ENCODE results near the gene MRTFA. TPM values are rescaled to one million over a fixed set of nuclear protein-coding genes. Genes with fewer than 3 reads are reported as not detected.

MRTFA gene
- total RNA-seq, 1 experiment from 2014 or later, result 56.5 TPM

DNA sequence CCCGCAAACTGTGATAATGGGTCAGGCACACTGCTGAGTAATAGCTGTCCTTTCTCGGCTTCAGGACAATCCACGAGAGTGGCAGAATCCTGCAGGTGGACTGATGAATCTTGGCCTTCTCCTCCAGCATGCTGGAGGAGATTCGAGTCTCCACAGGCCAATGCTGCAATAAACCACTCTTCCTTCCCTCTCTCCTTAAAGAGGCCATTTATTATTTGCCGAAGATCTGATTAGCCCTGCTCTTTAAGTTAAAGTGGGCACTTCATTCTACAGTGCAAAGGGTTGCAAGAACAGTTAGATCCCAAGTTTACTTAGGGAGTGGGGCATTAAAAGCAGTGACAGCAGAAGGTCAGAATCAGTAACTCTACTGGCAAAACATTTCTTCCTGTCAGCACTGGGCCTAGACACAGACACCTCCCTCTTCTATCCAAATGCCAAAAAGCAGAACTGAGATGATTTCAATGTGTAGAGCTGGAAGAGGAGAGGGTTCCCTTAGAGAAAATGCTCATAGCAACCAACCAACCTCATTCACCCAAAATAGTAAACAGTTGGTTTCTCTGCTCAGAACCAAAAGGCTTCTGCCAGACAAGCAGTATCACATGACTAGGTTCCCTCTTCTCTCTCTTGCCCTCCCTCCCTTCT is 144.4 kb downstream of the MRTFA start:
- DNase-seq (ENCODE audit: low spot score), result no peak

DNA sequence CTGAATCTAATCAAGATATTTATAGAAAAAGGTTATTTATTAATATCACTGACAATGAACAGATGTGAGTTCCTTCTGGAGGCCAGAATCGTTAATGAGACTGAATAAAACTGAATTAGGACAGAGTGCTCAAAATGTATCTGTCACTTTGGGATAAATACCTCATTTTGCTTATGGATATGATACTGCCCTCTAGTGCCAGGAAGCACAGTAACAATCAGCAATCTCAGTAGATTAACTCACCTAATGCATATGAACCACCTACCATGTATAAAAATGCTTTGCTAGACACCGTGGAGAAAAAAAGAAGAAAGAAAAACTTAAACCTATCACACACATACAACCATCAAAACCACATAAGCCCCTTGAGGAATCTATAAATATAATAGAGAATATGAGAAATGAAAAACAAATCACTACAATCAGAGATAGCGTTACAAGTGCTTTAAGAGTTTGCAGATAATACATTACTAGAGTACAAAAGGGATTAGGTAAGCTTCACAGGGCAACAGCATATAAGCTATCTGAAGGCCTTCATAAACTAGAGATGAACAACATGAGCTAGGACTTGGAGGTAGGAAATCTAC is 148.8 kb downstream of the MRTFA start:
- no peak for DNase-seq (ENCODE audit: low spot score)

DNA sequence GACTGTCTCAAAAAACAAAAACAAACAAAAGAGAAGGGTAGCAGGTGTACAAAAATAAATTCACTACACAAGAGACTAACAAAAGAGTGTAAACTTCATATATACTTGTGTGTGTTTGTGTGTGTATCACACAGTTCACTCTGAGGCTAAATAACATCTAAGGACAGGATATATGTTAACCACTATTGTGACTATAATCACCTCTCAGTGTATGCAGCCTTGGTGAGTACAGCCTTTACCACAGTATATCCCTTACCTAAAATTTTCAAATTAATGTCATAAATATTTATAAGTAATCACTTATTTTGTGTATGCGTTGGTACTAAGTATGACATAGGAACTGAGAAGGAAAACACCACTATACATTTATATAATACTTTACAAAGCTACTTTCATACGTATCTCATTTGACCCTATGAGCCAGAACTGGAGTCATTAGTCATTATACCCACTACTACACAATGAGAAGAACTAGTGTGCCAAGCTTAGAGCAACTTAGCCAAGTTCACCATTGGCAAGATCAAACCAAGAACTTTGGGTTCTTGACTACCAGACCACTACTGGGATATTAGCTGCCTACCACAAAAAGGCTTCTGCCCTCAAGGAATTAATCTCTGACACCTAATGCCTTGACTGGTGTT is 149.4 kb downstream of the MRTFA start:
- no peak for DNase-seq (ENCODE audit: low spot score)

DNA sequence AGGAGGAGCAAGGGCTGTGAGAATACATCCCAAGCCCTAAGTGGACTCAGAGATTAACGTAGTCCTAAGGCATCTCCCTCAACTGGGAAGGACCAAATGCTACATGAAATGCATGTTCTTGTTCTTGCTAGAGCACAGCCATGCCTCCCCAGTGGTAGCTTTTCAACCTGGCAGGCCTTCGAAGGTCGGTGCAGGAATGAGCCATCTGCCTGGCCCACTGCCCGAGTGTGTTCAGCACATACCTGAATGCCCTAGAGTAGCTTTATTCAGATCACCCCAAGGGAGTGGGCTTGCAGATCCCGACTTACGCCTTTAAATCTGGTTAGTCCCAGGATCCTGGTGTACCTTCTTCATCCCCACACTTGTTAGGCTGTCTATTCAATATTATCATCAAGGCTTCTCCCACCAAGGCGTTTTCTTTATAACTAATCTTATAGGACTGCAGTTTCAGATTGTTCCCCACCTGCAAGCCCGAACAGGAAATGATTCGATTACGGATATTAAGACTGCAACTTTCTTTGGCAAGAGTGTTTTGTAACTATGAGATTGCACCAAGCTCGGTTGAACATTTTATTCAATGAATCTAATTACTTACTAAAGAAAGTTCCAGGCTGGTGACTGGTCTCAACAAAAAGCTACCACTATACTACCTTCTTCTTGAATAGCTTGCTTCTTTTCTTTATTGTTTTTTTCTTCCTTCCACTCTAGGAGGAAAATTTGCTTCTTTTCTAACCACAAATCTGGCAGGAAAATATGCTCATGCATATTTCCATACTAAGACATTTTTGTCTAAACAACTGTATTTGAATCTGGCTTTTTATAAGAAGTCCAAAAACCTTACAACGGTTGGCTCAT is 150.5 kb downstream of the MRTFA start:
- no peak for DNase-seq (ENCODE audit: low spot score)

DNA sequence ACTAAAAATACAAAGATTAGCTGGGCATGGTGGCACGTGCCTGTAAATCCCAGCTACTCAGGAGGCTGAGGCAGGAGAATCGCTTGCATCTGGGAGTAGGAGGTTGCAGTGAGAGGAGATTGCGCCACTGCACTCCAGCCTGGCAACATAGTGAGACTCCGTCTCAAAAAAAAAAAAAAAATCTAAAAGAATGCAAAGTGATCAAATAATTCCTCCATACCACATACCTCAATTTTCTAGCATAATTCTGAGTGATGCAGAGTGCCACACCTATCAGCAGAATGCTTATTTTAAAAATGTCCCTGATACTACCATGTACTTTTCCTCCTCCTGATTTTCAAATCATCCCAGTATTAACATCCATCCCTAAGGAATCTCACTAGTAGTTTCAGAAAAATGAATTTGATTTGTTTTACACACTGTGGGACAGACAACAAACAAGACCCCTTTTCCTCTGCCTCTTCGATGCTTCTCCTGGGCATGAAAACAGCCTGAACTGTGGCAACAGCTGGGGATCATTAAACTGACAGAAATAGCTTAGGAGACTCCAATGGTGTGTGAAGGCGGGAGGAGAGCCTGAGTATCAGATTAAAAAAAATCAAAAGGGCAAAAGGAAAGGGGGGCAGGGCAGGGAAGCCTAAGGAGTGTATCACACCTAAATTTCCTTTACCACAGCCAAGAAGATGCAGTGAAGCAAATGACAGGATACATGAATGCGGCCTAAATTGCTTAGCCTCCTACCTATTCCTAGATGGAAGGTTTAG is 151.4 kb downstream of the MRTFA start:
- DNase-seq (ENCODE audit: low spot score), result no peak

DNA sequence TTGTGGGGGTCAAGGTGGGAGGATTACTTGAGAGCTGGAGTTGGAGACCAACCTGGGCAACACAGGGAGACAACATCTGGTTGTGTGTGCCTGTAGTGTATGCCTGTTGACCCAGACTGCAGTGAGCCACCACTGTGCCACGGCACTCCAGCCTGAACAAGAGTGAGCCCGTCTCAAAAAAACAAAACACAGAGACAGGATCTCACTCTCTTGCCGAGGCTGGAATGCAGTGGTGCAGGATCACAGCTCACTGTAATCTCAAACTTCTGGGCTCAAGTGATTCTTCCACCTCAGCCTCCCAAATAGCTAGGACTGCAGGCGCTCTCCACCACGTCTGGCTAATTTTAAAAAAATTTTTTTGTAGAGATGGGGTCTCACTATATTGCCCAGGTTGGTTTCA is 153.6 kb downstream of the MRTFA start:
- DNase-seq (ENCODE audit: low spot score), result no peak

DNA sequence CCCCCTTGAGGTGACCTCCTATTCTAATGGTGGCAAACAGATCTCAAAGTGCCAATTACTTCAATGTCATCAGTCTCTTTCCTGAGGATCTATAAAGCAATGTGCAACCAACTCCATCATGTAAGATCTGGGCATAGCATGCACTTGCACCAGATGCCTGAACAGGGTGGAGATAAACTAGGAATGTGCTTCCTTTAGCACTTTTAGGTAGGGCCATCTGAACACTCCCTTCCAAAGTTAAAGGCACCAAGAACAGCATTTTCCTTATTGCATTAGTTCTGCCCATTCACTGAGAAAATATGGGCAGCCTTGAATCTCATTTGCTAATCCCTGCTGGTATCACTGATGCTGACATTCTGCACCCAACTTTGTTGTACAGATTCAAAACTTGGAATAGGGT is 154.1 kb downstream of the MRTFA start:
- no peak for DNase-seq (ENCODE audit: low spot score)

DNA sequence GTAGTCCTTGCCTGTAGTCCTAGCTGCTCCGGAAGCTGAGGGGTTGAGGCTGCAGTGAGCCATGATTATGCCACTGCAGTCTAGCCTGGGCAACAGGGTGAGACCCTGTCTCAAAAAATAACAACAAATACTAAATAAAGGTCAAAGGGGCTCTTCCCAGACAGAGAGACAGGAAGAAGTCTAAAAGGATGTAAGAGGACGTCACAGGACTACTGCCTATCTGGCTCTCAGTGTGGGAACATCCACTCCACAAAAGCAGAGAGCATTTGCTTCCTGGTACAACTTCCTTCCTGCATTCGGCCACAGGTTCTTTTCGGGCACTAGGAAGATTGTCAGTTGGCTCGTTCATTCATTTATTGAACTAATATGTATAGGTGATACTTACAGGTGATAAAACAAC is 155.5 kb downstream of the MRTFA start:
- DNase-seq (ENCODE audit: low spot score), result no peak

DNA sequence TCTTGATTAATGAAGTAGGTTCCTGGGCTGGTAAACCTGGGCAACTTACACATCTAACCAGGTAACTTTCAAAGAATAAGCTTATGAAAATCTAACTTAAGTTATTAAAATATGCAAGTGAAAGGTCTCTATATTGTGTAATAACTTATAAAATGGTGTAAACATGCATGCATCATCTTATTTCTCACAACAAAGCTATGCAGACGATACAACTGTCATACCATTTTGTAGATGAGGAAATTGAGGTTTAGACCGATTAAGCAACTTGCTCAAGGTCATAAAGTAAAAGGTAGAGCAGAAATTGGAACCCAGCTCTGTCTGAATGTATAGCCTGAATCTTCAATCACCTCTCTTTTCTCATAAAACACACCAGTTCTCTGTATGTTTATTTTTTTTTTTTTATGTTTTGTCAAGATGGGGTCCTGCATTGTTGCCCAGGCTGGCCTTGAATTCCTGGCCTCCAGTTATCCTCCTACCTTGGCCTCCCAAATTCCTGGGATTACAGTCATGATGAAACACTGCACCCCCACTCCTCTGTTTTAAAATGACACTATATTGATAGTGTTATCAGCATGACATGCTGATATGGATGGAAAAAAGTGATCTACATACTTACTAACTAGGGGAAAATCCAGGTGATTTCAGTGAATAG is 156.5 kb downstream of the MRTFA start:
- no peak for DNase-seq (ENCODE audit: low spot score)

DNA sequence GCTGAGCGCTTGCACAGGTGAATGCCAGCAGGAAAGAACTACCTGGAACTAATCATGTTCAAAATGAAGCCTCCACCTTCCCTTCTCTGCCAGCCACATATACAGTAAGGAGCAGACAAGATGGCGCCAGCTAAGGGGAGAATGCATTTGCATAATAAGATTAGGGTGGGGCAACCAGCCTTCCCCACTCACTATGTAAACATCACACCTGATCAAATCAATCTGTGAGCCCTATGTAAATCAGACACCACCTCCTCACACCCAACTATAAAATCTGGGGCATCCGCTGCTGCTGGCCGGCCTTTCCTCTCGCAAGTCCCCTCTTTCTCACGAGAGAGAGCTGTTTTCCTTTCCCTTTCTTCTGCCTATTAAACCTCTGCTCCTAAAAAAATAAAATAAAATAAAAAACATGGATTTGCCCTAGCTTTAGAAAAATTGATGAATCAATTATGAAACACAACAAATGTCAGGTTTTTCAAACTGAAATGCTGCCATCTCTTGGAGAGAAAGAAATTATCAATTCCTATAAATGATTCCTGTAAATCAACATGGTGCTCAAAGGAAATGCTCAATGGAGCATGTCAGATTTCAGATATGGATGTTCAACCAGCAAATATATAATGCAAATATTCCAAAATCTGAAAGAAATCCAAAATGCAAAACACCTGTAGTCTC is 157.3 kb downstream of the MRTFA start:
- DNase-seq (ENCODE audit: low spot score), result no peak

DNA sequence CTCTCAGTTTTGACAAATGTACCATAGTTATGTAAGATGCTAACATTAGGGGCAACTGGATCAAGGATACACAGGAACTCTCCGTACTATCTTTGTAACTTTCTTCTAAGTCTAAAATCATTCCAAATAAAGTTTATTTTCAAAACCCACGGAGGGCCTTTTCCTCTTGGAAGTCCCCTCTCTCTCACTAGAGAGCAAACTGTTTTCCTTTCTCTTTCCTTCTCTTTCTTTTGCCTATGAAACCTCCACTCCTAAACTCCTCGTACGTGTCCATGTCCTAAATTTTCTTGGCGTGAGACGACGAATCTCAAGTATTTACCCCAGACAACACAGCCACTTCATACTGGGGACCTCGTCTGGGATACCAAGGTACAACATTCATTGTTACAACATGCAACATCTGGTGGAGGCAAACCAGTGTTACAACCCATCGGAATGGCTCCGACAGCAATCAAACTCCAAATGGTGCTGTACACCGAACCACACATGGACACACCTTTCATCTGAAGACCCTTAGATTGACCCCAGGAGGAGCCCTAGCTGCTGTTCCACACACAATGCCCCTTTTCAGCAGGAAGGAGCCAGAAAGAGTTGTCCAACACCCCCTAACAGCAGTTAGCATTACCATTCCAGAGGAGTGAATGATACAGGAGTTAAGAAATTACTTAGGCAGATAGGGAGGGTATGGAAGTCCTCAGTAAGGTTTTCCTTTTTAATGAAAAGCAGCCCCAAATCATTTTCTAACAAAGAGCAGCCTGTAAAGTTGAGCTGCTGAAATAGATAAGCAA is 158.0 kb downstream of the MRTFA start:
- DNase-seq (ENCODE audit: low spot score), result no peak

DNA sequence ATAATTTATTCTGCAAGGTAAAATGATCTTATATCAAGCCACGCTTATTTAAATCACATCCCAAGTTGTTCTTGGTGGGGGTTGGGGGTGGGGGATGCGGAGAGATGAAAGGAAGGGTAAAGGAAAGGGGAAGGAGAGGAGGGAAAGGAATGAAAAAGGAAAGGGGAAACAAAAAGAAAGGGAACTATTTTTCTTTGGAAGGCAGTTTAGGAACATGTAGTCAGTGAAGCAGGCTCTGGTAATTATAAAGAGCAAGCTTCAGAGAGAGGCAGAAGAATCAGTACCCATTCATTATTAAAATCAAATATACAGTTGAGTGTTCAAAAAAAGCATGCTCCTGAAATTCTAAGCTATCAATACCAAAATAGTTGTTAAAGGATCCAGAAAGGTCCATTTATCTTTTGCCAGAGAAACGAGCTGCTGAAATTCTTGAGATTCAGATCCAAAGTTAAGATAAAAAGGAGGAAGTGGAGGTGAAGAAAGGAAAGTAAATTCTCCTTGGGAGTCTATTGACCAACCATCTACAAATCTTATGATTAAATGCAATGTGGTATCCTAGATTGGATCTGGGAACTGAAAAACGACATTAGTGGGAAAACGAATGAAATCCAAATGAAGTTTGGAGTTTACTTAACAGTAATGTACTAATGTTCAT is 158.7 kb downstream of the MRTFA start:
- no peak for DNase-seq (ENCODE audit: low spot score)

DNA sequence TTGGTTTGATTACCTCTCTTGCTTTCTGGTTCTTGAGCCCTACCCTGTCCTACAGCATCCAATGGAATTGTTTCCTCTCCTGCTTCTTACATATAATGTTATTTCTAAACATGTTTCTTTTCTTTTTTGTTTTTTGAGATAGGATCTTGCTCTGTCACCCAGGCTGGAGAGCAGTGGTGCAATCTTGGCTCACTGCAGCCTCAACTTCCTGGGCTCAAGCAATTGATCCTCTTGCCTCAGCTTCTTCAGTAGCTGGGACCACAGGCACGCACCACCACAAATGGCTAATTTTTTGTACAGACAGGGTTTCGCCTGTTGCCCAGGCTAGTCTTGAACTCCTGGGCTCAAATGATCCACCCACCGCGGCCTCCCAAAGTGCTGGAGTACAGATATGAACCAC is 160.2 kb downstream of the MRTFA start:
- DNase-seq (ENCODE audit: low spot score), result no peak

DNA sequence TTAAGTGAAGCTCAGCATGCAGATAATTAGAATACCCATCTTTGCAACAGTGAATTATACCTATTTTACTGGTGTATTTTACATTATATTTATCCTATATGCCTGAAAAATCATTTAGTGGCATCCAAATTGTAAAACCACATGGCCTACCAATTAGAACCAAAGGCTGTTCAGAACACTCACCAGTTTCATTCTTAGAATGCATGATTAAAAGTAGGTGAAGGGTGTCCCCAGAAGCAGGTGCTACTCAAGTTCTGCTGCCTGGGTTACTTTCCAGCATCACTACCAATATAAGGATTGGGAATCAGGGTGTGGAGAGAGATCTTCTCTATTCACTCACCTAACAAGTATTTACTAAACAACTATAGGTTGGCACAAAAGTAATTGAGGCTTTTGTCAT is 162.8 kb downstream of the MRTFA start:
- DNase-seq (ENCODE audit: low spot score), result no peak

DNA sequence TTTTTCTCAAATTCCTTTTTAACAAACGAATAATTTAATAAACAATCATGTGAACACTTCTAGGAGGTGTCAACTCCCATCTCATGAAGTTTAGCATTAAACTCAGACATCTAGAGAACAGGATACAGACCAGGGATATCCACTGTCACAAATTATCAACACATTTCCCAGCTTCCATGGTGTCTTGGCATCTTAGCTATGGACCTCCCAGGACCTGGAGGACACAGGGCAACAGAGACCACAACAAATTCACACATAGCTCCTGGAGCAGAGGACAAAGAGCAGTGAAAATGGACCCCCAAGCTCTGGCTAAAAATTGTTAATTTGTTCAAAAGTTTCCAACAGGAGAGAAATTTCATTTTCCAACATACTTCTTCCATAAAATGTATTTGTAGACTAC is 163.9 kb downstream of the MRTFA start:
- DNase-seq (ENCODE audit: low spot score), result no peak

DNA sequence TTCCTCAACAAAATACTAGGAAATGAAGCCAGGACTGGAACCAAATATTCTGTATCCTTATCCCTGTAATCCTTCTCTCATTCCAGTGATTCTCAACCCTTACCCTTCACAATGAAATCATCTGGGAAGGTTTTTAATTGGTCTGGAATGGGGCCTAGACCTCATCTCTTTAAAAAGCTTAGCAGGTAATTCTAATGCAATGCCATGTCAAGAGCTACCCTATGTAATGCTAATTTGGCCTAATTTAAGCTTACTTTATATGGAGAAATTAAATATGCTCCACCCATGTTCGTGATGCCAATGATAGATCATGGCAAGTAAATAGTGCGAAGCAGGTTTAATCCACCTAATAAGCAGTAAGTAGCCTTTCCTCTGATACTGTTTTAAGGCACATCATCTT is 164.5 kb downstream of the MRTFA start:
- no peak for DNase-seq (ENCODE audit: low spot score)

DNA sequence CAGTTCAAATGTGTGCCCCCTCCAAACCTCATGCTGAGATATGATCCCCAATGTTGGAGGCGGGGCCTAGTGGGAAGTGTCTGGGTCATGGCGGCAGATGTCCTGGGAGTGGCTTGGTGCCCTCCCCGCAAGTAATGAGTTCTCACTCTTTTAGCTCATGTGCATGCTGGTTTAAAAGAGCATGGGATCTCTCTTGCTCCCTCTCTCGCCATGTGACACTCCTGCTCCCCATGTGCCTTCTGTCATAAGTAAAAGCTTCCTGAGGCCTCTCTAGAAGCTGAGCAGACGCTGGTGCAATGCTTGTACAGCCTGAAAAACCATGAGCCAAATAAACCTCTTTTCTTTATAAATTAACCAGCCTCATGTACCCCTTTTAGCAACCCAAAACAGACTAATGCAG is 167.3 kb downstream of the MRTFA start:
- no peak for DNase-seq (ENCODE audit: low spot score)

DNA sequence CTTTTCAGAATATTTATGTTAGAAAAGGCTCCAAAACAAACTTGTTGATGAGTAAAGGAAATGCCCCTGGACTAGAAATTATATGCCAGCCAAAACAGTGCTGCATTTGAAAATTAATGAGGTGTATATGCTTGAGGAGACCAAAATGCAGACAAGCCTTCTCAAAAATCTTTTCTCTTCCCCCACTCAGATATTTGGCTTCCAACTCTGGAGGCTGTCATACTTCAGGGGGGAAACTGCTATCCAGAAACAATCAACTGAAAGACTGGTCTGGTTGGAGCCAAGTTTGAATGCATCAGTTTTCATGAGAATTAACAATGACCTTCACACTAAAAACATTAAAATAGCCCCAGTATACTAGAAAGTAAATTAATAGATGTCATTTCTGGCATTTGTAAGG is 167.9 kb downstream of the MRTFA start:
- no peak for DNase-seq (ENCODE audit: low spot score)

DNA sequence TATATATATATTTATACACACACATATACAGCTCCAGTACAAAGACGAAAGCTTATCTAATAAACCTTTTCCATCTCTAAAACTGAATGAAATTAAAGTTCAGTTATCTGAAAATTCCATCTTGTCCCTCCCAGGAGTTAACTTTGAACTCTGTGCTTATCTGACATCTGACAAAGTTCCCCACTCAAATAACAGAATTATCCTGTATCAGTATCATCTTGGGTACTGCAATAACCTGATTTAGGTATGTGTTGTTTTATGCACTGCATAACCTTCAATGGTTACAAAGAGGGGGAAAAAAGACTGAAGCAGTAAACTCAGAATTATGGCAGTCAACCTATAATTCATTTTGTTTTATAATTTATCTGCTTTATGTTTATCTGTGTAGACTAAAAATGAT is 169.5 kb downstream of the MRTFA start:
- DNase-seq (ENCODE audit: low spot score), result no peak
